Left lung (tissue), 10 donors: ENCODE measurements around the gene RPS19BP1. TPM values are rescaled to one million over a fixed set of nuclear protein-coding genes. Genes with fewer than 3 reads are reported as not detected.

Experiments
- ATAC-seq: fragments of 200-7000 bp; cut with Tn5 transposase; one replicate; pipeline ENCODE4 v1.9.1; 2020; ENCODE audit warnings: moderate library complexity
- DNase-seq, 4 donors: peaks; one replicate each; pipeline ENCODE4 v3.0.0-alpha.2; 2013 to 2020
- H3K27ac ChIP-seq, 2 donors: fragments of 200-600 bp; sonication (generic) in 1 of 2; one replicate each; pipeline versions ENCODE4 v1.5.0 to v1.8.0; 2020 to 2021
- H3K27me3 ChIP-seq, 2 donors: fragments of 200-600 bp; sonication (generic) in 1 of 2; one replicate each; pipeline versions ENCODE4 v1.5.0 to v1.8.0; 2020 to 2021
- H3K36me3 ChIP-seq, 2 donors: fragments of 200-600 bp; sonication (generic) in 1 of 2; one replicate each; pipeline versions ENCODE4 v1.5.0 to v1.8.0; 2020 to 2021
- H3K4me1 ChIP-seq, 2 donors: fragments of 200-600 bp; one replicate each; pipeline ENCODE4 v1.8.0; 2021
- H3K4me3 ChIP-seq, 2 donors: fragments of 200-600 bp; sonication (generic) in 1 of 2; one replicate each; pipeline versions ENCODE4 v1.5.0 to v1.8.0; 2020 to 2021; ENCODE audit warnings: mild to moderate bottlenecking in 1 of 2
- H3K9me3 ChIP-seq, 2 donors: fragments of 200-600 bp; sonication (generic) in 1 of 2; one replicate each; pipeline versions ENCODE4 v1.5.0 to v1.8.0; 2020 to 2021
- CTCF ChIP-seq, 2 donors: fragments of 200-600 bp; sonication (generic) in 1 of 2; IDR thresholded peaks; one replicate each; pipeline versions ENCODE4 v1.5.0 to v1.8.0; 2021; ENCODE audit warnings: antibody characterized with exemption in 2 of 2
- intact Hi-C, 2 donors: fragments of 100-400 bp; cut with DNase I; formaldehyde crosslinking; loops; one replicate each; pipeline versions ENCODE4 v1.11.2 to v1.14.2; 2022
- polyA plus RNA-seq, 6 donors: library from polyadenylated mRNA; unstranded; fragments of 120-200 nt; gene quantifications; one replicate each; pipeline ENCODE4 v1.2.1, GENCODE V29; 2013; ENCODE audit not compliant: insufficient read length in 6 of 6
- total RNA-seq, 2 donors: library from RNA; stranded (reverse); fragmentation: NEBNext Ultra II Directional; extraction: Animal tissue kit (Norgen Biotek cat#: 25700); gene quantifications; one replicate each; pipeline ENCODE4 v1.2.1, GENCODE V29; 2021
- donor health status: DM: no; HTN: yes; CAD: no.
- donor health status: DM: no; HTN: no; CAD: no.

The RPS19BP1 gene
- total and polyA plus RNA-seq, 8 donors, result 42.3 to 88.4 (median 51.8) TPM

DNA sequence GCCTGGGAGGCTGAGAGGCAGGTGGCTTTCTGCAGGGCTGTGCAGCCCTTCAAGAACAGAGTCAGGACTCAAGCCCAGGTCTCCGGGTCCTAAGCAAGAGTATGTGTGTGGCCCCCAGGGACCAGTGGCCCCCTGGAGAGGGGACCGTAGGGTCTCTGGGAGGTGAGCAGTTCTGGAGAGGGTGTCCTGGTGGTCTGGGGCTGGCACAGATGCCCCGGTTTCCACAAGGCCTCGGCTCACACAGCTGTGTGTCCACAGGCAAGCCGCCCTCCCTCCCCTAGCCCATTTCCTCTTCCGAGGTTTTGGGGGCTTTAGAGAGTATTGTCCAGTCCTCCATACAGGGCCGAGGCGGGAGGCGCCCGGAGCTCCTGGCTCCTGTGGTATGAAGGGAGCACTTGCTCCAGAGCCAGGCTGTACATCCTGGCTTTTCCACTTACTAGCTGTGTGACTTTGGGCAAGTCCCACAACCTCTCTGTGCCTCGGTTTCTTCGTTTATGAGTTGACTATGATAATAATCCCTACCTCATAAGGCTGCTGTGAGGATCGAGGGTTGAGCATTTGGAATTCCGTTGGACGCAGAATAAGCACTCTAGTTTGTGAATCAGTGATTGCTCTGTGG, 3.4 kb upstream of the RPS19BP1 start:
- Histone ChIP-seq H3K4me3 (no peak overlapping the region), H3K27ac (no peak overlapping the region), H3K27me3 (no peaks in the 10 kb centered on the region), H3K4me1 (peaks cover 10 to 24% of the 10 kb centered on the region in 2 donors), H3K9me3 (no peaks in the 10 kb centered on the region), H3K36me3 (peaks cover 0 to 2% of the 10 kb centered on the region in 2 donors)
- ATAC-seq, result no peak
- intact Hi-C loops, result loop anchor here in 1 of 2 donors (5.0 kb wide), 1 partner anchor 491 kb away; no protein-coding TSS in a partner anchor
- no peak for DNase-seq
- no peak for TF ChIP-seq CTCF (IDR thresholded peaks at IDR 0.05)

DNA sequence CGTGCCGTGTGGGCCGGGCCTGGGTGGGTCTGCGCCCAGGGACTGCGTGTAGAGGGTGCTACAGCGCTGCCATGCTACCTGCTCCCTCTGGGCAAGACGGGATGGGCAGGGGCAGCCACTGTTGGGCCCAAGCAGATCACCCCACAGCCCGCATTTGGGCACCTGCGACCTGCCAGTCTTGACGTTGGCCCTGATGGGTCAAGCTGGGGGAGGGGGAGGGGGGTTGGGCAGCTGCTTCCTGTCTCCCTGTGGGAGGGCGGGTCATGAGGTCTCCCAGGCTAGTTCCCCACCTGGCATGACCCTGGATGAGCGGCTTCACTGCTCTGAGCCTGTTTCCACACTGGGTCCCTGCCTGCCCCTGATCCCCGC, 2.8 kb upstream of the RPS19BP1 start:
- no peaks in the 10 kb centered on the region for H3K9me3 ChIP-seq
- H3K27me3 ChIP-seq, result no peaks in the 10 kb centered on the region
- ATAC-seq, result no peak
- DNase-seq, result no peak
- no peak overlapping the region for H3K4me3 ChIP-seq
- intact Hi-C loops, result loop anchor here in 1 of 2 donors (5.0 kb wide), 1 partner anchor 492 kb away; no protein-coding TSS in a partner anchor
- H3K4me1 ChIP-seq, result peaks cover 10 to 30% of the 10 kb centered on the region in 2 donors
- peaks cover 0 to 6% of the 10 kb centered on the region in 2 donors for H3K36me3 ChIP-seq
- no peak overlapping the region for H3K27ac ChIP-seq
- TF ChIP-seq CTCF (IDR thresholded peaks at IDR 0.05), result no peak

- peak; percentile 93 for TF ChIP-seq CTCF (IDR thresholded peaks at IDR 0.05)
- DNase-seq (peak; percentile 79 to 95 (median 84)), ATAC-seq (peak; percentile 41)
- no peak overlapping the region for H3K27ac ChIP-seq
- peaks cover 15 to 36% of the 10 kb centered on the region in 2 donors for H3K4me1 ChIP-seq
- peaks cover 0 to 12% of the 10 kb centered on the region in 2 donors for H3K36me3 ChIP-seq
- no peak overlapping the region for H3K4me3 ChIP-seq
- no peaks in the 10 kb centered on the region for H3K9me3 ChIP-seq
- no peaks in the 10 kb centered on the region for H3K27me3 ChIP-seq
- intact Hi-C loops, result loop anchor here in 1 of 2 donors (5.0 kb wide), 1 partner anchor 493 kb away; no protein-coding TSS in a partner anchor
These were observed 2.2 kb upstream of the RPS19BP1 start for GRCh38 chr22:39534591-39535356.

GRCh38 chr22:39534092-39534506, 1.6 kb upstream of the RPS19BP1 start:
- H3K36me3 ChIP-seq, result peaks cover 0 to 18% of the 10 kb centered on the region in 2 donors
- no peaks in the 10 kb centered on the region for H3K9me3 ChIP-seq
- H3K4me3 ChIP-seq, result no peak overlapping the region
- ATAC-seq, result no peak
- no peak overlapping the region for H3K27ac ChIP-seq
- no peaks in the 10 kb centered on the region for H3K27me3 ChIP-seq
- DNase-seq, result no peak
- H3K4me1 ChIP-seq, result peaks cover 18 to 43% of the 10 kb centered on the region in 2 donors
- intact Hi-C loops, result no loop called here
- TF ChIP-seq CTCF (IDR thresholded peaks at IDR 0.05), result no peak

- intact Hi-C loops, result no loop called here
- H3K36me3 ChIP-seq, result peaks cover 0 to 31% of the 10 kb centered on the region in 2 donors
- peaks cover 34 to 75% of the 10 kb centered on the region in 2 donors for H3K4me1 ChIP-seq
- H3K9me3 ChIP-seq, result no peaks in the 10 kb centered on the region
- H3K4me3 ChIP-seq, result peak overlapping the region in 1 of 2 donors; percentile 86
- H3K27me3 ChIP-seq, result no peaks in the 10 kb centered on the region
- DNase-seq, result no peak
- no peak for ATAC-seq
- peak overlapping the region in 1 of 2 donors; percentile 23 for H3K27ac ChIP-seq
- TF ChIP-seq CTCF (IDR thresholded peaks at IDR 0.05), result no peak
These were observed 1.7 kb downstream of the RPS19BP1 start for GRCh38 chr22:39530692-39531331.
